ENCODE measurements around the gene IGFBP6.
A peak's percentile ranks its signal among the peaks of the same experiment; 100 is the strongest.

The IGFBP6 gene

DNA sequence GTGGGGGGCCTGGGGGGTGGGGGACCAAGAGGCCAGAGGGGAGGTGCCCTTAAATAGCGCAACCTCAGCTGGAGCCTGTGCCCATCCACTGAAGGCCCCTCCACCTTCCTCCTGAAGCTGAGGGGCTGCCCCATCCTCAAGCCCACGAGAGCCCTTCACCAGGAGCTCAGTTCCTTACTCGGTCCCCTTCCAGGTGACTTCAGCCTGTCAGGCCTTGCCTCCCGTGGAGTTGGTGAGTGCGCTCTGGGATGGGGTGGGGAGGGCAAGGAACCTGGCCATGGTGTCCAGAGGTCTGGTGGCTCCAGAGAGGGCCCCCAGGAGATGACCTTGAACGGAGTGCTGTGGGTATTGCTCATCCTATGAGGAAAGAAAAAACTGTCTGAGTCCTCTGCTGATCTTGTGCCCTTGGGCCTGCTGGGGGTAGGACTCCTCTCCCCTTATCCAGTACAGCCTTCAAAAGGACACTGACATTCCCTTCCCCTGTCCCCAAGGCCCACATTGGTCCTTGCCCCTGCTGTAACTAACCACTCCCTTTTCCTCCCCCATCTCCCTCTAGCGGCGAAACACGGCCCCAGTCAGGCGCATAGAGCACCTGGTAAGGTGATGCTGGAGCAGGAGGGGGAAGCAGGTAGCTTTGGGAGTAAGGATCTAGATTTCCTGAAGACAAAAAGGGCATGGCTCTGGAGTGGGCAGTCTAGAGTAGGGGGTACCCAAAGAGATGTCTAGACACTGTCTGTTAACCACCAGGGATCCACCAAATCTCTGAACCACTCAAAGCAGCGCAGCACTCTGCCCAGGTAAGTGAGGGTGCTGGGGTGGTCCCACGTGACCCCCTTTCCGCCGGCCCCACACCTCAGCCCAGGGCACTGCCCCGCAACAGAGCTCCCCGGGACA is 44.0 kb upstream of the IGFBP6 start:
- Histone ChIP-seq H3K9me3 (ENCODE audit: control insufficient read depth, low read length) (no peaks in the 10 kb centered on the region), H3K27me3 (replicated peaks; ENCODE audit: control insufficient read depth, insufficient read depth, low read length, poor library complexity, severe bottlenecking) (no peaks in the 10 kb centered on the region), H3K4me3 (ENCODE audit: insufficient read depth, low read depth, low read length, poor library complexity, severe bottlenecking) (peak overlapping the region; percentile 50), H3K4me1 (ENCODE audit: control insufficient read depth, insufficient read depth, low read length, poor library complexity, severe bottlenecking) (peaks cover 4% of the 10 kb centered on the region), H3K36me3 (ENCODE audit: control insufficient read depth, insufficient read depth, low read length) (no peaks in the 10 kb centered on the region), H3K27ac (ENCODE audit: insufficient read depth, low read length, poor library complexity, severe bottlenecking) (peak overlapping the region; percentile 40)
- peak; percentile 36 to 49 (median 42) for DNase-seq

DNA sequence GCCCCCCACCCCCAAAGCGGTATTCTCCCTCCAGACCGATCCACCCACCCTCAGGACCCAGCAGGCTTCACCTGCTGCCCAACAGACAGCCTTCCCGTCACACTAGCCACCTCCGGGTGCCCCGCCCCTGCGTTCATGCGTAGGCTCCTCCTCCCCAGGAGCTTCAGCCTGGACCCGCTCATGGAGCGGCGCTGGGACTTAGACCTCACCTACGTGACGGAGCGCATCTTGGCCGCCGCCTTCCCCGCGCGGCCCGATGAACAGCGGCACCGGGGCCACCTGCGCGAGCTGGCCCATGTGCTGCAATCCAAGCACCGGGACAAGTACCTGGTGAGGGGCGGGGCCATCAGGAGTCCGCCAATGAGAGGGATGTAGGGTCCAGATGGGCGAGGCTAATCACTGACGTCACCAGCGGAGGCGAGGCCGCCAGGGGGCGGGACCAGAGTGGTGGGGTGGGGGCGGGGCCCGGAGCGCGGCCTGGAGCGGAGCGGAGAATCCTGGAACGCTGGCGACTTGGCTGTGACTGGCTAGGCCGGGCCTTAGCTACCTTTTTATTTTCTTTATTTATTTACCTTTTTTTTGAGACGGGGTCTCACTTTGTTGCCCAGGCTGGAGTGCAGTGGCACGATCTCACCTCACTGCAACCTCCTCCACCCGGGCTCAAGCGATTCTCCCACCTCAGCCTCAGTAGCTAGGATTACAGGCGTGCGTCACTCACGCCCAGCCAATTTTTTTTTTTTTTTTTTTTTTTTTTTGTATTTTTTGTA is 43.2 kb upstream of the IGFBP6 start:
- Histone ChIP-seq H3K27ac (ENCODE audit: insufficient read depth, low read length, poor library complexity, severe bottlenecking) (peak overlapping the region; percentile 40), H3K4me3 (ENCODE audit: insufficient read depth, low read depth, low read length, poor library complexity, severe bottlenecking) (peak overlapping the region; percentile 50), H3K27me3 (replicated peaks; ENCODE audit: control insufficient read depth, insufficient read depth, low read length, poor library complexity, severe bottlenecking) (no peaks in the 10 kb centered on the region), H3K36me3 (ENCODE audit: control insufficient read depth, insufficient read depth, low read length) (no peaks in the 10 kb centered on the region), H3K4me1 (ENCODE audit: control insufficient read depth, insufficient read depth, low read length, poor library complexity, severe bottlenecking) (peaks cover 4% of the 10 kb centered on the region), H3K9me3 (ENCODE audit: control insufficient read depth, low read length) (no peaks in the 10 kb centered on the region)
- DNase-seq: peak; percentile 89 to 94 (median 89)

DNA sequence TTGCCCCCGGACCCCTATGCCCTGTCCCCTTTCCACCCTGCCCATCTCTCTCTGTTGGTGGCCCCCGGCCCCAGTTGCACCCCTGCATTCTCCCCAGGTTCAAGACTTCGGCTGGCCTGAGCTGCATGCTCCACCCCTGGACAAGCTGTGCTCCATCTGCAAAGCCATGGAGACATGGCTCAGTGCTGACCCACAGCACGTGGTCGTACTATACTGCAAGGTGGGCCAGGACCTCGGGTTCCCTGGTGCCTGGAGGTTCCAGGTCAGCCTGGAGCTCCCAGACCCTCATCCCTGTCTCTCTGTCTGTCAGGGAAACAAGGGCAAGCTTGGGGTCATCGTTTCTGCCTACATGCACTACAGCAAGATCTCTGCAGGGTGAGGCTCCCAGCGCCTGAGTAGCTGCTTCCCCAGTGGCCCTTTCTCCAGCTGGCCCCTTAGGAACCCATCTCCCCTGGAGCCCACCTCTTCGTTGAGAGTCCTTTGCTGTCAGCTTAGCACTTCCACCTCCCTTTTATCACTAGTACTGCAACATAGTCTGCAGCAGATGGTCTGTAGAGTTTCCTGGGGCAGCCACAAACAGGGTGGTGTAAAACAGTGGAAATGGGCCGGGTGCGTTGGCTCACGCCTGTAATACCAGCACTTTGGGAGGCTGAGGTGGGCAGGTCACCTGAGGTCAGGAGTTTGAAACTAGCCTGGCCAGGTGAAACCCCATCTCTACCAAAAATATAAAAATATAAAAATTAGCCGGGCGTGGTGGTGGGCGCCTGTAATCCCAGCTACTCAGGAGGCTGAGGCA is 41.8 kb upstream of the IGFBP6 start:
- no peaks in the 10 kb centered on the region for H3K9me3 ChIP-seq (ENCODE audit: control insufficient read depth, low read length)
- no peak overlapping the region for H3K27ac ChIP-seq (ENCODE audit: insufficient read depth, low read length, poor library complexity, severe bottlenecking)
- H3K36me3 ChIP-seq (ENCODE audit: control insufficient read depth, insufficient read depth, low read length): no peaks in the 10 kb centered on the region
- H3K4me1 ChIP-seq (ENCODE audit: control insufficient read depth, insufficient read depth, low read length, poor library complexity, severe bottlenecking): peaks cover 4% of the 10 kb centered on the region
- no peak for DNase-seq
- H3K4me3 ChIP-seq (ENCODE audit: insufficient read depth, low read depth, low read length, poor library complexity, severe bottlenecking): no peak overlapping the region
- no peaks in the 10 kb centered on the region for H3K27me3 ChIP-seq (replicated peaks; ENCODE audit: control insufficient read depth, insufficient read depth, low read length, poor library complexity, severe bottlenecking)

DNA sequence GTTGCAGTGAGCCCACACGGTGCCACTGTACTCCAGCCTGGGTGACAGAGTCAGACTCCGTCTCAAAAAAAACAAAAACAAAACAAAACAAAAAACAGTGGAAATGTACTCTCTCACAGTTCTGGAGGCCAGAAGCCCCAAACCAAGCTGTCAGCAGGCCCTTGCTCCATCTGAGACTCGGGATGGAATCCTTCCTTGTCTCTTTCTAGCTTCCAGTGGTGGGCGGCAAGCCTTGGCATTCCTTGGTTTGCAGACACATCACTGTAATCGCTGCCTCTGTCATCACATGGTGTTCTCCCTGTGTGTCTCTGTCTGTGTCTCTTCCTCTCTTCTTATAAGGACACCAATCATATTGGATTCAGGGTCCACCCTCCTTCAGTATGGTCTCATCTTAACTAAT is 41.2 kb upstream of the IGFBP6 start:
- H3K36me3 ChIP-seq (ENCODE audit: control insufficient read depth, insufficient read depth, low read length): no peaks in the 10 kb centered on the region

DNA sequence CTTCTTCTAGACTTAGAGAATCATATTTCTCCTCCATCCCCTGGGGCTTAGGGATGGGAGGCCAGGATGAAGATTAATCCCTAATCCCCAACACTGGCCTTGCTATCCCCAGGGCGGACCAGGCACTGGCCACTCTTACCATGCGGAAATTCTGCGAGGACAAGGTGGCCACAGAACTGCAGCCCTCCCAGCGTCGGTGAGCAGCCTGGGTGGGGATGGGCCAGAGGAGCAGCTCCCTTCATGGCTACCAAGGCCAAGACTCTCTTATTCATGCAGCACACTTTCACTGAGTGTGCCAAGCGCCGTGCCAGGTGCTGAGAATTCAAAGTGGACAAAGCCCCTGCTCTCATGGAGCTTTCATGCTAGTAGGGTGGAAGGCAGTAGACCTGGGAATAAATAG is 40.6 kb upstream of the IGFBP6 start:
- Histone ChIP-seq H3K9me3 (ENCODE audit: control insufficient read depth, low read length) (no peaks in the 10 kb centered on the region), H3K36me3 (ENCODE audit: control insufficient read depth, insufficient read depth, low read length) (no peaks in the 10 kb centered on the region), H3K4me3 (ENCODE audit: insufficient read depth, low read depth, low read length, poor library complexity, severe bottlenecking) (no peak overlapping the region), H3K27ac (ENCODE audit: insufficient read depth, low read length, poor library complexity, severe bottlenecking) (no peak overlapping the region), H3K27me3 (replicated peaks; ENCODE audit: control insufficient read depth, insufficient read depth, low read length, poor library complexity, severe bottlenecking) (no peaks in the 10 kb centered on the region), H3K4me1 (ENCODE audit: control insufficient read depth, insufficient read depth, low read length, poor library complexity, severe bottlenecking) (peaks cover 4% of the 10 kb centered on the region)
- DNase-seq: no peak

More for the DNA sequence above, 41.2 kb upstream of the IGFBP6 start:
- H3K27me3 ChIP-seq (replicated peaks; ENCODE audit: control insufficient read depth, insufficient read depth, low read length, poor library complexity, severe bottlenecking): no peaks in the 10 kb centered on the region
- H3K4me3 ChIP-seq (ENCODE audit: insufficient read depth, low read depth, low read length, poor library complexity, severe bottlenecking): no peak overlapping the region
- no peak for DNase-seq
- H3K9me3 ChIP-seq (ENCODE audit: control insufficient read depth, low read length): no peaks in the 10 kb centered on the region
- H3K4me1 ChIP-seq (ENCODE audit: control insufficient read depth, insufficient read depth, low read length, poor library complexity, severe bottlenecking): peaks cover 4% of the 10 kb centered on the region
- H3K27ac ChIP-seq (ENCODE audit: insufficient read depth, low read length, poor library complexity, severe bottlenecking): no peak overlapping the region

DNA sequence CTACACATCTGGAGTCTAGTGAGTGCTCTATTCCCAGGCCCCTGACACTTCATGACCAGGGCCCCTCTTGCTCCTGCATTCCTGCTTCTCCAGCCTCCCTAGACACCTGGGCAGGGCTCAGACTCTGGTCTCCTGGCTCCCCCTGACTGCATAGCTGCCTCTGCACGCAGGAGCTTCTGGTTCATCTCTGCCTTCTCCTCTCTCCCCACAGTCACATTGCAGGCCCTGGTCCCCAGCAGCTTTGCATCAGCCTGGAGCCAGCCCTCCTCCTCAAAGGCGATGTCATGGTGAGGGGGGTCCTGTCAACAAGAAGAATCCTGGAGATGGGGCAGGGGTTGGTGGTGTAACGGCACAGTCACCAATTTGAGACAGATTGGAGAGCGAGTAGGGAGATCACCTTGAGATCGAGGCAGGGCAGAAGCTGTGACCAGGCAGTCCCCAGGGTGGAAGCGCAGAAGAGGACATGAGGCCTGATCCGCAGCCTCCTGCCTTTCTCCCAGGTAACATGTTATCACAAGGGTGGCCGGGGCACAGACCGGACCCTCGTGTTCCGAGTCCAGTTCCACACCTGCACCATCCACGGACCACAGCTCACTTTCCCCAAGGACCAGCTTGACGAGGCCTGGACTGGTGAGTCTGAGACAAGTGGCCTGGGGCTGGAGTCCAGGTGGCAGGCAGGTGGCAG is 39.5 kb upstream of the IGFBP6 start:
- Histone ChIP-seq H3K4me3 (ENCODE audit: insufficient read depth, low read depth, low read length, poor library complexity, severe bottlenecking) (no peak overlapping the region), H3K36me3 (ENCODE audit: control insufficient read depth, insufficient read depth, low read length) (peaks cover 3% of the 10 kb centered on the region), H3K27ac (ENCODE audit: insufficient read depth, low read length, poor library complexity, severe bottlenecking) (no peak overlapping the region), H3K4me1 (ENCODE audit: control insufficient read depth, insufficient read depth, low read length, poor library complexity, severe bottlenecking) (peaks cover 4% of the 10 kb centered on the region), H3K27me3 (replicated peaks; ENCODE audit: control insufficient read depth, insufficient read depth, low read length, poor library complexity, severe bottlenecking) (no peaks in the 10 kb centered on the region), H3K9me3 (ENCODE audit: control insufficient read depth, low read length) (no peaks in the 10 kb centered on the region)
- no peak for DNase-seq

DNA sequence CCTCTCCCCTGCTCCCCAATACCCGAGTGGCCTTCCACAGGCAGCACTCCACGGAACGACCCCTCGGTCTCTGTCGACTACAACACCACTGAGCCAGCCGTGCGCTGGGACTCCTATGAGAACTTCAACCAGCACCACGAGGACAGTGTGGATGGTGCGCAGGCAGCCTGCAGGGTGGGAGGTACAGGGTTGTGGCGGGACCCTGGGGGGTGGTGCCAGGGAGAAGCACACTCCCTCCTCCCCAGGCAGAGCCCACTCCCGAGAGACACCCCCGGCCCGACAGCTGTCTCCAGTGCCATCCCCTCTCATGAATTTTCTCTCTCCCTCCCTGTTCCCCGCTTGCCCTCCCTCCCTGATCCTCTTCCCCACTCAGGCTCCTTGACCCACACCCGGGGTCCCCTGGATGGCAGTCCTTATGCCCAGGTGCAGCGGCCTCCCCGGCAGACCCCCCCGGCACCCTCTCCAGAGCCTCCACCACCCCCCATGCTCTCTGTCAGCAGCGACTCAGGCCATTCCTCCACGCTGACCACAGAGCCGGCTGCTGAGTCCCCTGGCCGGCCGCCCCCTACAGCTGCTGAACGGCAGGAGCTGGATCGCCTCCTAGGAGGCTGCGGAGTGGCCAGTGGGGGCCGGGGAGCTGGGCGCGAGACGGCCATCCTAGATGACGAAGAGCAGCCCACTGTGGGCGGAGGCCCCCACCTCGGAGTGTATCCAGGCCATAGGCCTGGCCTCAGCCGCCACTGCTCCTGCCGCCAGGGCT is 38.6 kb upstream of the IGFBP6 start:
- H3K4me3 ChIP-seq (ENCODE audit: insufficient read depth, low read depth, low read length, poor library complexity, severe bottlenecking): no peak overlapping the region
- no peaks in the 10 kb centered on the region for H3K27me3 ChIP-seq (replicated peaks; ENCODE audit: control insufficient read depth, insufficient read depth, low read length, poor library complexity, severe bottlenecking)
- no peak overlapping the region for H3K27ac ChIP-seq (ENCODE audit: insufficient read depth, low read length, poor library complexity, severe bottlenecking)
- H3K36me3 ChIP-seq (ENCODE audit: control insufficient read depth, insufficient read depth, low read length): peaks cover 7% of the 10 kb centered on the region
- DNase-seq: no peak
- H3K4me1 ChIP-seq (ENCODE audit: control insufficient read depth, insufficient read depth, low read length, poor library complexity, severe bottlenecking): no peaks in the 10 kb centered on the region
- no peaks in the 10 kb centered on the region for H3K9me3 ChIP-seq (ENCODE audit: control insufficient read depth, low read length)

DNA sequence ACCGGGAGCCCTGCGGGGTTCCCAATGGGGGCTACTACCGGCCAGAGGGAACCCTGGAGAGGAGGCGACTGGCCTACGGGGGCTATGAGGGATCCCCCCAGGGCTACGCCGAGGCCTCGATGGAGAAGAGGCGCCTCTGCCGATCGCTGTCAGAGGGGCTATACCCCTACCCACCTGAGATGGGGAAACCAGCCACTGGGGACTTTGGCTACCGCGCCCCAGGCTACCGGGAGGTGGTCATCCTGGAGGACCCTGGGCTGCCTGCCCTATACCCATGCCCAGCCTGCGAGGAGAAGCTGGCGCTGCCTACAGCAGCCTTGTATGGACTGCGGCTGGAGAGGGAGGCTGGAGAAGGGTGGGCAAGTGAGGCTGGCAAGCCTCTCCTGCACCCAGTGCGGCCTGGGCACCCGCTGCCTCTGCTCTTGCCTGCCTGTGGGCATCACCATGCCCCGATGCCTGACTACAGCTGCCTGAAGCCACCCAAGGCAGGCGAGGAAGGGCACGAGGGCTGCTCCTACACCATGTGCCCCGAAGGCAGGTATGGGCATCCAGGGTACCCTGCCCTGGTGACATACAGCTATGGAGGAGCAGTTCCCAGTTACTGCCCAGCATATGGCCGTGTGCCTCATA is 37.9 kb upstream of the IGFBP6 start:
- Histone ChIP-seq H3K4me3 (ENCODE audit: insufficient read depth, low read depth, low read length, poor library complexity, severe bottlenecking) (no peak overlapping the region), H3K36me3 (ENCODE audit: control insufficient read depth, insufficient read depth, low read length) (peaks cover 14% of the 10 kb centered on the region), H3K4me1 (ENCODE audit: control insufficient read depth, insufficient read depth, low read length, poor library complexity, severe bottlenecking) (no peaks in the 10 kb centered on the region), H3K27ac (ENCODE audit: insufficient read depth, low read length, poor library complexity, severe bottlenecking) (no peak overlapping the region), H3K27me3 (replicated peaks; ENCODE audit: control insufficient read depth, insufficient read depth, low read length, poor library complexity, severe bottlenecking) (no peaks in the 10 kb centered on the region), H3K9me3 (ENCODE audit: control insufficient read depth, low read length) (no peaks in the 10 kb centered on the region)
- DNase-seq: no peak
